Smooth muscle cell of the brain vasculature (primary cell): ENCODE results near the gene OR2C3.
"Not testable (repeated sequence)": the region's sequence is repeated elsewhere in the genome, so short reads cannot be mapped to it uniquely, and the experiment has no call there.

ENCODE experiments used
- DNase-seq: peaks from one replicate; pipeline ENCODE4 v3.0.0-alpha.2; 2012; ENCODE audit warnings: low read depth, low spot score

Gene OR2C3

DNA sequence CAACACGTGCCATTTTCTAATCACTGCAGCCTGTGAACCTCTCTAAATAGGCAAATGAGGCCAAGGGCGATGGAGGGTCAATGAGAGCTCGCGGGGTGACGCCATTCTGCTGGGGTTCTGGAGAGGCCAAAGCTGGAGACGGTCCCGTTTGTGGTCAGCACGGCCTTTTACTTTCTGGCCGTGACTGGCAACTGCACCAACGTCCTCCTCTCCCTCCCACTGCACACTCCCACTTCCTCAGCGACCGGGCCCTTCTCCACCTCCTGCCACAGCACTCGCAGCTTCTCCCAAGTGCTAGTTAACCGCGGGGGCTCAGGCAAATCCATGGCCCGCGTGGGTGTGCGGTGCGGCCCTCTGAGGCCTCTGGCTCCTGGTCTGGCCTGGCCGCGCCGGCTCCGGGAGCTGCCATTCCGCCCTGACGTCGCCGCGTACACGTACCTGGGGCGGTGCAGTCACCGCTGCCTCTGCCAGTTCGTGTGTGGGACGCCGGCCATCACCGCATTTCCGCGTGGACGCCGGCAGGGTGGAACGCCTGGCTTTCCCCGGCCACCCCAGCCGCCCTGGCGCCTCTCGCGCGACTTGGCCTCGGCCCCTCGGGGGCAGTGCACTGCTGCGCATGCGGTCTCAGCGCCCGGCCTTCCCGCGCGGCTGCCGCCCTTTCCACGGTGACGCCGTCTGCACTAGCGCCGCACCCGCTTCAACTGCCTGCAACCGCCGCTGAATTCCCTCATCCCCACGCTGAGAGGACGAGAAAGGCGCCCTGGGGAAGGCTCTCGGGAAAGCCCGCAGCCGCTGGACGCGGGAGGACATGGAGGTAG lies 18.2 kb downstream of the OR2C3 start:
- no peak for DNase-seq

DNA sequence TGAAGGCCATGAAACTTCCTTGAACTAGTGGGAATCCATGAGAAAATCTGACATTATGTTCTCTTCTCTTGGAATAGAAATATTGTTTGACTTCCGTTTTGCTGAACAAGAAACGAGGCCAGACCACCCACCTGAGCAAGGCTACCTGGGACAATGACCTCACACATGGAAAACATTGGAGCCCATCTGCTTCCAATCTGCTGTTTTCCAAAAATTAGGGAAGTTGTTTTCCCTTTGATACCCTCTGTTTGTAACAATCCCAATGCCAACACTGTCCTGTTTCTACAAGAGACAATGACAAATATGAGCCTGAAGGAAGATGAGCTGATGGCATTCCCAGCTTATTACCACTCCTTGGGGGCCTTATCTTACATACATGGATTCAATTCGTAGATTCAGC lies 29.4 kb downstream of the OR2C3 start:
- no peak for DNase-seq

DNA sequence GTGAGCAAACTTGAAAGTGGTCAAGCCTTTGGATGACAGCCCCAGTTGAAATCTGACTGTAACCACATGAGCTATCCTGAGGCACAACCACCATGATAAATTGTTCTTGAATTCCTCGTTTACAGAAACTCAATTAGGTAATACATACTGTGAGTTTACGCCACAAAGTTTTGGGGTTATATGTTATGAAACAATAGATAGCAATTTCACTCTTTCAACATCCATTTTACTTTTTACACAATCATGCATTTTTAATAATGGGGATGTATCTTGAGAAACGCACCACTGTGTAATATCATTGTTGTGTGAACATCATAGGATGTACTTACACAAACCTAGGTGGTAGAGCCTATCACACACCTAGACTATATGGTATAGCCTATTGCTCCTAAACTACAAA lies 35.4 kb downstream of the OR2C3 start:
- DNase-seq: no peak

DNA sequence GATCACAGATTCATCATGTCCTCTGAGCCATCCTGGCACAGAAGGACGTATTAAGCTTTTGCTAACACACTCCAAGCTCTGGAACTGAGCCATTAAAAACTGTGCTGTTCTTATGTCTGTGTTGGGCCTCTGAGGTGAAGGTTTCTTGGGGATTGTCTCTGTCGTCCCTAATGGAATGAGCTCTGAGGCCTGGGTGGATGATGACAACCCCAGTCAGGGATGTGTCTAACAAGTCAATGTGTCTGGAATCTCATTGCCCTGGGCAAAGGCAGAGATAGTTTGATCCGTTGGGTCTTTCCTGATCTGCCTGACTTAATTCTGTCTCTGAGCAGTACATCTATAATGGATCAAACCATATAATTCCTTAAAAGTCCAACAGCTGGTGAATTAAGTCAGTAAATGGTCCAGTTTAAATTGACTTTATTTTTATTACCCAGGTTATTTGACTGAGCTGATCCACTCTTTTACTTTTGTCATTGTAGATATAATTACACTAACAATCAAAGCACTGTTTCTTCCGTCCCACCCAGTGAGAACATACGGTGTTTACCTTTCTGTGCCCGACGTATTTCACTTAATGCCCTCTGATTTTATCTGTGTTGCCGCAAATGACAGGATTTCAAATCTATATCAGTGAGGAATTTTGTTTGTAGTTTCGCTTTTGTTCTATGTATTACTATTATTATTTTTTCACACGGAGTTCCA lies 39.5 kb downstream of the OR2C3 start:
- DNase-seq: no peak

DNA sequence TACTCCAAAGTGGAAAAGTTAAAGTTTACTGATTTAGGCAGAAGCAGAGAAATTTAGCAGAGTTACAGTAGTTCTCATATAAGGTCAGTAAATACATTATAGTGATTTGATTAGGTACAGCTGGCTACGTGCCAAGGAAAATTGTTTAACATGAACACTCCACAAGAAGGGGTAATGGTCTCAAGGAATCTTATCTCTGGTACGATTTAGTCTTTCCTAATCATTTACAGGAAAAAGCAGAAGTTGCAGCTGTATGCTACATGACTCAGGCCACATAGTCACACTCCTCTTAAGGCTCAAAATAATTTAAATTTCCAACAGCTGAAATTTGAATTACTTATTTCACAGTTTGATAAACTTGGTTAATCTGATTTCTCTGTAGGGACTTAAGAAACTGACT lies 41.5 kb downstream of the OR2C3 start:
- DNase-seq: no peak

DNA sequence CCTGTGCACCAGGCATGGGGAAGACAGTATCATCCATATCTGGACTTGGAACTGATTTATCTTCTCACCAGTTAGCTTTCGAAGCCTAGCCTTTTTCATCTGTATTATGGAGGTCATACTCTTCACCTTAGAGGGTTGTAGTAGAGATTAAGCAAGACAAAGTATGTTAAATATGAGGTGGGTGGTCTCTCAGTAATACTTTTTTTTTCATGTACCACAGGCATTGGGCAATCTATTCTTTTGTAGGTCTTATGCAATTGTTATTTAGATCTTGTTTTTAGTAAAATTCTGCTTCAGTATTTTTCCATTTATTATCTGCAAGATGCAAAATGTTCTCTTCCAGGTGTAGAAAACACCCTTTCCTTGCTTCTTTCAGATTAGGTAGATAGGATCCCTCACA lies 43.1 kb downstream of the OR2C3 start:
- no peak for DNase-seq

DNA sequence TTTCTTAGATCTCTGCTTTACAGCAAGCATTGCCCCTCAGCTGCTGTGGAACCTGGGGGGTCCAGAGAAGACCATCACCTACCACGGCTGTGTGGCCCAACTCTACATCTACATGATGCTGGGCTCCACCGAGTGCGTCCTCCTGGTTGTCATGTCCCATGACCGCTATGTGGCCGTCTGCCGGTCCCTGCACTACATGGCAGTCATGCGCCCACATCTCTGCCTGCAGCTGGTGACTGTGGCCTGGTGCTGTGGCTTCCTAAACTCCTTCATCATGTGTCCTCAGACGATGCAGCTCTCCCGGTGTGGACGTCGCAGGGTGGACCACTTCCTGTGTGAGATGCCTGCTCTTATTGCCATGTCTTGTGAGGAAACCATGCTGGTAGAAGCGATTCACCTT lies 44.9 kb downstream of the OR2C3 start:
- DNase-seq: no peak

DNA sequence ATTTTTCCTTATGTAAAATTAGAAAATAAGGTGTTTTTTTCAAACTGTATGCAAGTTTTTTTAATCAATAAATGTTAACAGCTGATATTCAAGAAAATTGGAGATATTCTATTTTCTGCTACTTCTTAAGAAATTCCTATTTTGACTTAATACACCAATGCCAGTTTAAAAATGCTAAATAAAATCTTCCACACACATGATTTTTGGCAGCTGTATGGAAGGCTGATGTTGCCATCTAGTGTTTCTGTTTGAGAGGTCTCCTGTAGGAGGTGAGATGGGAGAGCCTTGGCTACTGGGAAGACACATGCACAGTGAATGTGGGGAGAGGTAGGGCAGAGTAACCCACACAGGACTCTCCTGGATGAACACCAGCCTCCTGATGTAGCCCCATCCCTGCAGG lies 49.2 kb downstream of the OR2C3 start:
- DNase-seq: no peak

DNA sequence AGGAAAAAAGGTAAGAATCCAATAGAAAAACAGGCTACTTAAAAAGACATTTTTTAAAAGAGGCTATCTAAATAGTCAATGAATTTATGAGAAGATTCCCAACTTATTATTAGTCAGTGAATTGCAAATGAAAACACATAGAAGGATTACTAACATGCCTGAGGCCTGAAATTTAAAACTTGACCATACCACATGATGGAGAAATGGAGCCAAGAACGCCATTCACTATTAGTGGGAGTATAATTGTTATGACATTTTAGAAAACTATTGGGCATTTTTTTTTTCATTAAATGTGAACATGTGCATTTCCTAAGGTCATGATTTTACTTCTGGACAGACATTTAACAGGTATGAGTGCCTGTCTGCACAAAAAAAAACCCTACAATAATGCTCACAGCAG lies 53.5 kb downstream of the OR2C3 start:
- no peak for DNase-seq

DNA sequence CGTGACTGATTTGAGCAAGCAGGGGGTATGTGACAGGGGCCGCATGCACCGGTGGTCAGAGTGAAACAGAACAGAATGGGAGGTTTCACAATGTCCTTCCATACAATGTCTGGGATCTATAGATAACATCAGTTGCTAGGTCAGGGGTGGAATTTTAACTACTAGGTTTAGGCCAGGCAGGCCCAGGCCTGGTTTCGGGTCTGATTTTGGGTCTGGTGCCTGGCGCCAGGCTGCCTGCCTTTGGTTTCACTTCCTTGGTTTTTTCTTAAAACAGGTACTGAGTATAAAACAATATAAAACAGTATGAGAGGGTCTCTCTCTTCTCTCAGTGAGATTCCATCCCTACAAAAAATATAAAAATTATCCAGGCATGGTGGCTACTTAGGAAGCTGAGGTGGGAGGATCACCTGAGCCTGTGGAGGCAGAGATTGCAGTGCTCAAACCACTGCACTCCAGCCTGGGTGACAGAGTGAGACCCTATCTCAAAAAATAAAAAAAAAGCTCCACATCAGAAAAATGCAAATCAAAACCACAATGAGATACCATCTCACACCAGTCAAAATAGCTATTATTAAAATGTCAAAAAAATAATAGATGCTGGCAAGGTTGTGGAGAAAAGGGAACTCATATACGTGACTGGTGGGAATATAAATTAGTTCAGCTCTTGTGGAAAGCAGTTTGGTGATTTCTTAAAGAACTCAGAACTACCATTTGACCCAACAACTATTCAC lies 59.7 kb downstream of the OR2C3 start:
- not testable (repeated sequence) for DNase-seq

DNA sequence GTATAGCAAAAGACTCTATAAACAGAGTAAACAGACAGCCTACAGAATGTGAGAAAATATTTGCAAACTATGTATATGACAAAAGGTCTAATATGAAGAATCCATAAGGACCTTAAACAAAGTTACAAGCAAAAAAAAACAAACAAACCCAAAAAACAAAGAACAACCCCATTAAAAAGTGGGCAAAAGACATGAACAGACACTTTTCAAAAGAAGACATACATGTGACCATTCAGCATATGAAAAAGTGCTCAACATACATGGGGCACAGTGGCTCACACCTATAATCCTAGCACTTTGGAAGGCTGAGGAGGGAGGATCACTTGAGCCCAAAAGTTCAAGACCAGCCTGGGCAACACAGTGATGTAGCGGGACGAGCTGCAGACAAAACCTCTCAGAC lies 60.4 kb downstream of the OR2C3 start:
- no peak for DNase-seq
